ENCODE data around the gene CHPF.

DNA sequence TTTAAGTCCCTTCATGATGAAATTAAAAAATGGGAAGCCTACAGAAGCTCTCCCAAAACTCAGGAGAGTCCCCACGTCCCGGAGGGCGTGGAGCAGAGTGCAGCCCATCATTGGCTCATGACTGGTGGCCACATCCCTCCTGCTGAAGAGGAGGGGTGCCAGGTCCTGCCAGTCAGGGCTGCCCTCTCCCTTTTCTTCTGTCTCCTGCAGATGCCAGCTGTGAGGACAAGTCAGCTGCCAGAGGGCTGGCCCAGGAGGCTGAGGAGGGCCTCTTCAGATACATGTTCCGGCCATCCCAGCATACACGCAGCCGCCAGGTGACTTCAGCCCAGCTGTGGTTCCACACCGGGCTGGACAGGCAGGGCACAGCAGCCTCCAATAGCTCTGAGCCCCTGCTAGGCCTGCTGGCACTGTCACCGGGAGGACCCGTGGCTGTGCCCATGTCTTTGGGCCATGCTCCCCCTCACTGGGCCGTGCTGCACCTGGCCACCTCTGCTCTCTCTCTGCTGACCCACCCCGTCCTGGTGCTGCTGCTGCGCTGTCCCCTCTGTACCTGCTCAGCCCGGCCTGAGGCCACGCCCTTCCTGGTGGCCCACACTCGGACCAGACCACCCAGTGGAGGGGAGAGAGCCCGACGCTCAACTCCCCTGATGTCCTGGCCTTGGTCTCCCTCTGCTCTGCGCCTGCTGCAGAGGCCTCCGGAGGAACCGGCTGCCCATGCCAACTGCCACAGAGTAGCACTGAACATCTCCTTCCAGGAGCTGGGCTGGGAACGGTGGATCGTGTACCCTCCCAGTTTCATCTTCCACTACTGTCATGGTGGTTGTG lies 31.1 kb upstream of the CHPF start:
- TF ChIP-seq EZH2phosphoT487 (IDR thresholded peaks at IDR 0.05; ENCODE audit: borderline replicate concordance, low read depth, low read length): no peak
- TF ChIP-seq, protein P1, sequence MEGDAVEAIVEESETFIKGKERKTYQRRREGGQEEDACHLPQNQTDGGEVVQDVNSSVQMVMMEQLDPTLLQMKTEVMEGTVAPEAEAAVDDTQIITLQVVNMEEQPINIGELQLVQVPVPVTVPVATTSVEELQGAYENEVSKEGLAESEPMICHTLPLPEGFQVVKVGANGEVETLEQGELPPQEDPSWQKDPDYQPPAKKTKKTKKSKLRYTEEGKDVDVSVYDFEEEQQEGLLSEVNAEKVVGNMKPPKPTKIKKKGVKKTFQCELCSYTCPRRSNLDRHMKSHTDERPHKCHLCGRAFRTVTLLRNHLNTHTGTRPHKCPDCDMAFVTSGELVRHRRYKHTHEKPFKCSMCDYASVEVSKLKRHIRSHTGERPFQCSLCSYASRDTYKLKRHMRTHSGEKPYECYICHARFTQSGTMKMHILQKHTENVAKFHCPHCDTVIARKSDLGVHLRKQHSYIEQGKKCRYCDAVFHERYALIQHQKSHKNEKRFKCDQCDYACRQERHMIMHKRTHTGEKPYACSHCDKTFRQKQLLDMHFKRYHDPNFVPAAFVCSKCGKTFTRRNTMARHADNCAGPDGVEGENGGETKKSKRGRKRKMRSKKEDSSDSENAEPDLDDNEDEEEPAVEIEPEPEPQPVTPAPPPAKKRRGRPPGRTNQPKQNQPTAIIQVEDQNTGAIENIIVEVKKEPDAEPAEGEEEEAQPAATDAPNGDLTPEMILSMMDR (conservative IDR thresholded peaks at IDR 0.05; ENCODE audit: low read length): no peak

All from OCI-LY7 (cell line).